Thyroid gland (tissue), 4 donors: ENCODE measurements around the gene MRPL23. TPM values are rescaled to one million over a fixed set of nuclear protein-coding genes. Genes with fewer than 3 reads are reported as not detected.

Experiments used
- DNase-seq, 2 donors: peaks; one replicate each; pipeline ENCODE4 v3.0.0-alpha.2; 2019
- H3K27ac ChIP-seq, 3 donors: fragments of 200-600 bp; sonication (generic); 1 replicate in 2 of 3; 2 replicates in 1 of 3; pipeline ENCODE4 v1.5.1; 2016 to 2019; ENCODE audit warnings: mild to moderate bottlenecking in 1 of 3, moderate library complexity in 1 of 3
- H3K27me3 ChIP-seq: fragments of 200-600 bp; sonication (generic); one replicate; pipeline ENCODE4 v1.5.1; 2019
- H3K36me3 ChIP-seq, 2 donors: fragments of 200-600 bp; sonication (generic); one replicate each; pipeline ENCODE4 v1.5.1; 2016 to 2019
- H3K4me1 ChIP-seq, 2 donors: fragments of 200-600 bp; sonication (generic); one replicate each; pipeline ENCODE4 v1.5.1; 2017 to 2019
- H3K4me3 ChIP-seq, 3 donors: fragments of 200-600 bp; sonication (generic); replicated peaks in 1 of 3; 1 replicate in 2 of 3; 2 replicates in 1 of 3; pipeline ENCODE4 v1.5.1; 2016; ENCODE audit warnings: mild to moderate bottlenecking in 1 of 3
- H3K9me3 ChIP-seq: fragments of 200-600 bp; sonication (generic); one replicate; pipeline ENCODE4 v1.5.1; 2017
- POLR2A ChIP-seq, 2 donors: fragments of 450-650 bp; IDR thresholded peaks; one replicate each; pipeline ENCODE4 v1.6.1; 2017; ENCODE audit warnings: antibody characterized with exemption in 2 of 2, mild to moderate bottlenecking in 2 of 2, moderate library complexity in 1 of 2
- WGBS, 2 donors: methylation state at CpG; one replicate each; pipeline ENCODE4 v1.1.5; 2017; 5-methylcytosine and 5-hydroxymethylcytosine counted together
- intact Hi-C: fragments of 100-400 bp; cut with DNase I; formaldehyde crosslinking; loops from one replicate; pipeline ENCODE4 v1.15.1; 2023
- total RNA-seq, 4 donors: library from RNA; depleted of rRNA; stranded (reverse); fragments of >200 nt; gene quantifications; one replicate each; pipeline ENCODE4 v1.2.3, GENCODE V29; 2016
- TF ChIP-seq, protein P1 (sequence below), 6 experiments: fragments of 200-600 bp in 3 of 6; fragments of 450-650 bp in 3 of 6; sonication (generic) in 3 of 6; IDR thresholded peaks; one replicate each; pipeline ENCODE4 v1.5.1; 2016 to 2019; ENCODE audit warnings: antibody characterized with exemption in 6 of 6, mild to moderate bottlenecking in 2 of 6, inconsistent platforms in 1 of 6, moderate library complexity in 1 of 6

Gene MRPL23
- total RNA-seq, 4 donors from 2014 or later = 86.9 to 241 (median 159) TPM

DNA sequence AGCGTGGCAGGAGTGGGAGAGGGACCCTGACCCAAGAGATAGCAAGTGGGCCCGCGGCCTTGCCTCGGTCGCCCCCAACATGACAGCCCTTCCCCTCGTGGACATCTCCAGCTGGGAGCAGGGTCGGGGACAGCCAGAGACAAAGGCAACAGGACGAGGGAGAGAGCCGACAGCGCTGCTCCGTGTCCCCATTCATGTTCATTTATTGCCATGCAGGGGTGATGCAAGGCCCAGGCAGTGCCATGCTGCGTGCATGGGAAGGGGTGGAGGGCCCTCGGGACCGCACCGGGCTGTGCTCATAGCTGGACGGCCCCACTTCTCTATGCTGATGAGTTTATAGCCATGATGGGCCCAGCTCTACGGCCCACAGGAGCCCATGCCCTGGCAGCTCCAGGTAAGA lies 12.7 kb downstream of the MRPL23 start:
- intact Hi-C loops = no loop called here
- H3K27ac ChIP-seq = no peak overlapping the region
- no peak for DNase-seq
- H3K27me3 ChIP-seq = no peaks in the 10 kb centered on the region
- H3K9me3 ChIP-seq = no peaks in the 10 kb centered on the region
- no peaks in the 10 kb centered on the region for H3K4me1 ChIP-seq
- no peak overlapping the region for H3K4me3 ChIP-seq
- H3K36me3 ChIP-seq = no peaks in the 10 kb centered on the region
- WGBS, 2 donors = no CpG with 5 or more reads among the region's 17 CpGs
- TF ChIP-seq POLR2A (IDR thresholded peaks at IDR 0.05) = no peak
- TF ChIP-seq, protein P1, sequence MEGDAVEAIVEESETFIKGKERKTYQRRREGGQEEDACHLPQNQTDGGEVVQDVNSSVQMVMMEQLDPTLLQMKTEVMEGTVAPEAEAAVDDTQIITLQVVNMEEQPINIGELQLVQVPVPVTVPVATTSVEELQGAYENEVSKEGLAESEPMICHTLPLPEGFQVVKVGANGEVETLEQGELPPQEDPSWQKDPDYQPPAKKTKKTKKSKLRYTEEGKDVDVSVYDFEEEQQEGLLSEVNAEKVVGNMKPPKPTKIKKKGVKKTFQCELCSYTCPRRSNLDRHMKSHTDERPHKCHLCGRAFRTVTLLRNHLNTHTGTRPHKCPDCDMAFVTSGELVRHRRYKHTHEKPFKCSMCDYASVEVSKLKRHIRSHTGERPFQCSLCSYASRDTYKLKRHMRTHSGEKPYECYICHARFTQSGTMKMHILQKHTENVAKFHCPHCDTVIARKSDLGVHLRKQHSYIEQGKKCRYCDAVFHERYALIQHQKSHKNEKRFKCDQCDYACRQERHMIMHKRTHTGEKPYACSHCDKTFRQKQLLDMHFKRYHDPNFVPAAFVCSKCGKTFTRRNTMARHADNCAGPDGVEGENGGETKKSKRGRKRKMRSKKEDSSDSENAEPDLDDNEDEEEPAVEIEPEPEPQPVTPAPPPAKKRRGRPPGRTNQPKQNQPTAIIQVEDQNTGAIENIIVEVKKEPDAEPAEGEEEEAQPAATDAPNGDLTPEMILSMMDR (IDR thresholded peaks at IDR 0.05) = no peak

DNA sequence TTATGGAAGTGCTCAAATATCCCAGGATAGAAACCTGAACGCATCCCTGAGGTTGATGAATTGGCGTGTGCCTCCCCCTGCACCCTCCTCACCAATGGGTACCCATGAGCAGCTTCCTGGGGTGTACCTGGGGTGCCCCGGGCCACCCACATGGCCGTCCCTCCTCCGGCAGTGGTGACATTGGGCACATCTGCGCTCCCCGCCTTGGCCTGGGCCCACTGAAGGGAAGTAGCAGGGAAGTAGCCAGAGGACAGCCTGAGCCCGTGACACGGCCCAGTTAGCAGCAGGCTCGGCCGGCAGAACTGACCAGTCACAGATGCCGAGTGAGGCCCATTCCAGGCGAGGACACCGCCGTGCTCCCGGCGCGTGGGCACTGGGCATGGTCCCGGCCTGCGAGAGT lies 16.7 kb downstream of the MRPL23 start:
- no CpG with 5 or more reads among the region's 20 CpGs for WGBS, 2 donors
- DNase-seq = no peak
- Histone ChIP-seq H3K27ac (no peak overlapping the region), H3K27me3 (no peaks in the 10 kb centered on the region), H3K4me1 (no peaks in the 10 kb centered on the region), H3K36me3 (no peaks in the 10 kb centered on the region), H3K4me3 (no peak overlapping the region), H3K9me3 (no peaks in the 10 kb centered on the region)
- TF ChIP-seq POLR2A (IDR thresholded peaks at IDR 0.05) = no peak
- TF ChIP-seq, protein P1 (IDR thresholded peaks at IDR 0.05) = no peak
- intact Hi-C loops = no loop called here

DNA sequence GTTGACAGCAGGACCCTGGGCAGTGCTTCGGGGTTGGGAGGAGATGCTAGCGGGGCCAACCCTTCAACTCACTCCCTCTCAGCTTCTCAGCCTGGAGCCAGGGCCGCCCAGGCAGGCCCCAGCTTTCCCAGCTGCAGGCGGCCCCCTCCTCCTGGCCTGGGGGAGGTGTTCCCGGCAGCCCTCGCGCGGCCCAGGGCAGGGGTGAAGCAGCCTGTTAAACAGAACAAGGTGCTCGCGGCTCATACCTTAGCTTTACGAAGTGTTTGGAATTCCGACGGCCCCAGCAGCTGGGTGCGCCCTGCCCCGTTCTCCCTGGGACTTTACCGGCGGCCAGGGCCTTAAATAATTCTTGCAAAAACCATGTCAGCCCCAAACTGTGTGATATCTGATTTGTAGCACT lies 17.2 kb downstream of the MRPL23 start:
- intact Hi-C loops = no loop called here
- no CpG with 5 or more reads among the region's 17 CpGs for WGBS, 2 donors
- no peak for DNase-seq
- Histone ChIP-seq H3K4me1 (no peaks in the 10 kb centered on the region), H3K9me3 (no peaks in the 10 kb centered on the region), H3K4me3 (no peak overlapping the region), H3K27me3 (no peaks in the 10 kb centered on the region), H3K36me3 (no peaks in the 10 kb centered on the region), H3K27ac (no peak overlapping the region)
- TF ChIP-seq, protein P1 (IDR thresholded peaks at IDR 0.05) = no peak
- no peak for TF ChIP-seq POLR2A (IDR thresholded peaks at IDR 0.05)

DNA sequence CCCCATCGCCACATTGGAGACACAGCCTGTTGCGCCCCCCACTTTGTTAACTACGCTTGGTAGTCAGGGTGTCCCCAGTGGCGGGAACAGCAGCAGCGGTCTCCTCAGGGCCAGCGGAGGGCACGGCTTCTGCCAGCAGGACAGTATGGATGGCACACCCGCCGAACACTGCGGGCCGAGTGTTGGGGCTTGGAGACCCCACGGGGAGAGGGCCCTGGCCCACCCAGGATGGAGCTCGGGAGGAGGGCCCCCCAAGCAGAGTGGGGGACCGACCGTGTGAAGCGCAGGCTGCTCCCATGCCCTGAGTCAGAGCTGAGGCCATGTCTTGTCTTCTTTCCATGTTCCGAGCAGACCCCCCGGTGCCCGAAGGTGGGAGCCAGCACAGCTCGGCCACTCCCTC lies 17.8 kb downstream of the MRPL23 start:
- TF ChIP-seq, protein P1 (IDR thresholded peaks at IDR 0.05) = no peak
- no peak for TF ChIP-seq POLR2A (IDR thresholded peaks at IDR 0.05)
- Histone ChIP-seq H3K4me1 (no peaks in the 10 kb centered on the region), H3K9me3 (no peaks in the 10 kb centered on the region), H3K27ac (no peak overlapping the region), H3K4me3 (no peak overlapping the region), H3K27me3 (no peaks in the 10 kb centered on the region), H3K36me3 (no peaks in the 10 kb centered on the region)
- no peak for DNase-seq
- WGBS, 2 donors = no CpG with 5 or more reads among the region's 20 CpGs
- intact Hi-C loops = no loop called here

DNA sequence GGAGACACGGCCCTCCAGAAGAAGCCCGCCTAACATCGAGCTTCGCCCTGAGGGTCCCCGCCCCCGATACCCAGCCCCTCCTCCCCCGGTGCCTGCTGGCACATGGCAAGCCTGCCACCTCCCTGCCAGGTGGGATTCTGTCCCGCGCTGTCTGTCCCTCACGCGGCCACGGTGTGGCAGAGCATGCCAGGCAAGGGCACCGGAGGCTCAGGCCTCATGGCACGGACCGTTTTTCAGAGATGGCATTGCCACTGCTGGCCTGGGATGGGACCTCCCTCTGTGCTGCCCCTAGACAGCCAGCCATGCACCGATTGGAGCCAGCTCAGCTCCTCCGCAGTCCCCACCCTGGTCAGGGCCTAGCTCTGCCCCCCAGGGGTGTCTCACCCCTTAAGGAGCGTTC lies 19.4 kb downstream of the MRPL23 start:
- no peaks in the 10 kb centered on the region for H3K27me3 ChIP-seq
- no peaks in the 10 kb centered on the region for H3K36me3 ChIP-seq
- DNase-seq = no peak
- H3K27ac ChIP-seq = no peak overlapping the region
- no peak for TF ChIP-seq POLR2A (IDR thresholded peaks at IDR 0.05)
- TF ChIP-seq, protein P1 (IDR thresholded peaks at IDR 0.05) = no peak
- H3K4me1 ChIP-seq = no peaks in the 10 kb centered on the region
- no peak overlapping the region for H3K4me3 ChIP-seq
- intact Hi-C loops = no loop called here
- H3K9me3 ChIP-seq = no peaks in the 10 kb centered on the region
- WGBS, 2 donors = no CpG with 5 or more reads among the region's 18 CpGs
